ENCODE measurements around the gene CLCF1. TPM values are rescaled to one million over a fixed set of nuclear protein-coding genes. Genes with fewer than 3 reads are reported as not detected.

Gene CLCF1
- polyA plus RNA-seq, 1 of the 3 experiments (the other 2 are of a cell fraction): 27.0 TPM

- Histone ChIP-seq H3K4me2 (no peak overlapping the region; the same call in 1 of the 2 replicates), H2AFZ (ENCODE audit: low read depth) (no peak overlapping the region), H3K27me3 (ENCODE audit: insufficient read depth) (no peaks in the 10 kb centered on the region), H4K20me1 (ENCODE audit: insufficient read depth) (peaks cover 14% of the 10 kb centered on the region), H3K9me2 (no peaks in the 10 kb centered on the region), H3K4me3 (ENCODE audit: low read depth in 2 of 2, low read length in 1 of 2) (no peak overlapping the region), H3K79me2 (ENCODE audit: insufficient read depth) (peaks cover 25% of the 10 kb centered on the region), H3F3A (replicated peaks; ENCODE audit: insufficient read depth) (peaks cover 5% of the 10 kb centered on the region), H3K36me3 (replicated peaks in 1 of 2; ENCODE audit: control insufficient read depth in 1 of 2, insufficient read depth in 2 of 2, low read length in 1 of 2) (peaks cover 8 to 22% of the 10 kb centered on the region in 2 experiments), H3K27ac (ENCODE audit: low read depth in 2 of 2, low read length in 1 of 2) (no peak overlapping the region), H3K9me3 (no peaks in the 10 kb centered on the region), H3K9ac (no peak overlapping the region), H3K4me1 (ENCODE audit: control insufficient read depth in 1 of 2, insufficient read depth in 2 of 2, low read depth in 1 of 2, low read length in 1 of 2) (peaks cover 9 to 17% of the 10 kb centered on the region in 2 experiments; a peak in 2 of 4 replicates)
- CTCF ChIA-PET: interaction anchor here (4.1 to 4.9 kb wide), 2 partner anchors 16 to 70 kb away, joined by 29 to 32 read pairs; partner anchors contain the start of gene TMEM134
- no peak for TF ChIP-seq MAX (IDR thresholded peaks at IDR 0.05; ENCODE audit: low read depth)
- TF ChIP-seq CHD2 (IDR thresholded peaks at IDR 0.05; ENCODE audit: low read length, partially characterized antibody): no peak
- TF ChIP-seq TAF1 (IDR thresholded peaks at IDR 0.05; ENCODE audit: borderline replicate concordance, low read depth, low read length): no peak
- no peak for TF ChIP-seq RAD21 (IDR thresholded peaks at IDR 0.05; ENCODE audit: low read length)
- TF ChIP-seq ZBTB33 (IDR thresholded peaks at IDR 0.05; ENCODE audit: borderline replicate concordance, low read depth): no peak
- no peak for TF ChIP-seq MEF2A (IDR thresholded peaks at IDR 0.05; ENCODE audit: borderline replicate concordance, low read depth)
- TF ChIP-seq SIN3A (IDR thresholded peaks at IDR 0.05; ENCODE audit: borderline replicate concordance, low read depth, low read length): no peak
- WGBS (ENCODE audit: low lambda C conversion rate): 92% methylated on average over 25 of the region's 31 CpGs
- no peak for DNase-seq
- POLR2A ChIA-PET: interaction anchor here (0.5 kb wide), 1 partner anchor 15 kb away, joined by 7 read pairs; no protein-coding TSS in a partner anchor
Observed at GRCh38 chr11:67398661-67399563, 25.5 kb upstream of the CLCF1 start.

GRCh38 chr11:67397986-67398660, 24.7 kb upstream of the CLCF1 start:
- no peaks in the 10 kb centered on the region for H3K9me2 ChIP-seq
- no peak for TF ChIP-seq USF1 (IDR thresholded peaks at IDR 0.05; ENCODE audit: borderline replicate concordance, low read depth)
- no peak for TF ChIP-seq POLR2AphosphoS5 (IDR thresholded peaks at IDR 0.05; ENCODE audit: low read depth, low read length)
- TF ChIP-seq MEF2A (IDR thresholded peaks at IDR 0.05; ENCODE audit: borderline replicate concordance, low read depth): no peak
- TF ChIP-seq RAD21 (IDR thresholded peaks at IDR 0.05; ENCODE audit: low read length): no peak
- no peak for TF ChIP-seq MXI1 (IDR thresholded peaks at IDR 0.05; ENCODE audit: low read depth, low read length)
- no peak for TF ChIP-seq TCF12 (IDR thresholded peaks at IDR 0.05)
- TF ChIP-seq ELF1 (IDR thresholded peaks at IDR 0.05): no peak
- no peak for TF ChIP-seq GABPA (IDR thresholded peaks at IDR 0.05; ENCODE audit: low read depth)
- no peak for TF ChIP-seq SMC3 (IDR thresholded peaks at IDR 0.05; ENCODE audit: low read depth, low read length)
- TF ChIP-seq FOXM1 (IDR thresholded peaks at IDR 0.05; ENCODE audit: low read depth): no peak
- TF ChIP-seq FOXJ3 (CRISPR knock-in tag; IDR thresholded peaks at IDR 0.05): no peak
- TF ChIP-seq JUND (IDR thresholded peaks at IDR 0.05): no peak
- no peak for TF ChIP-seq RCOR1 (IDR thresholded peaks at IDR 0.05; ENCODE audit: low read length)
- TF ChIP-seq SIN3A (IDR thresholded peaks at IDR 0.05; ENCODE audit: borderline replicate concordance, low read depth, low read length): no peak
- no peak overlapping the region for H3K4me3 ChIP-seq (ENCODE audit: low read depth in 2 of 2, low read length in 1 of 2)
- H3K79me2 ChIP-seq (ENCODE audit: insufficient read depth): peaks cover 25% of the 10 kb centered on the region
- 91% methylated on average over 13 of the region's 24 CpGs for WGBS (ENCODE audit: low lambda C conversion rate)
- CTCF ChIA-PET: interaction anchor here (1.0 to 4.9 kb wide), 3 partner anchors 16 to 52 kb away, joined by 3 to 29 read pairs (median 6); no protein-coding TSS in a partner anchor
- POLR2A ChIA-PET: no interaction called here
- H3K4me2 ChIP-seq: no peak overlapping the region
- H3K36me3 ChIP-seq (replicated peaks in 1 of 2; ENCODE audit: control insufficient read depth in 1 of 2, insufficient read depth in 2 of 2, low read length in 1 of 2): peaks cover 8 to 22% of the 10 kb centered on the region in 2 experiments
- no peak for DNase-seq
- H3K27me3 ChIP-seq (ENCODE audit: insufficient read depth): no peaks in the 10 kb centered on the region
- peaks cover 5% of the 10 kb centered on the region for H3F3A ChIP-seq (replicated peaks; ENCODE audit: insufficient read depth)
- H4K20me1 ChIP-seq (ENCODE audit: insufficient read depth): peaks cover 14% of the 10 kb centered on the region
- H3K9me3 ChIP-seq: no peaks in the 10 kb centered on the region
- H3K27ac ChIP-seq (ENCODE audit: low read depth in 2 of 2, low read length in 1 of 2): no peak overlapping the region
- H3K4me1 ChIP-seq (ENCODE audit: control insufficient read depth in 1 of 2, insufficient read depth in 2 of 2, low read depth in 1 of 2, low read length in 1 of 2): peaks cover 9 to 17% of the 10 kb centered on the region in 2 experiments; a peak in 2 of 4 replicates
- H3K9ac ChIP-seq: no peak overlapping the region
- no peak overlapping the region for H2AFZ ChIP-seq (ENCODE audit: low read depth)
